MV-4-11 (cell line): ENCODE results near the gene TMEM121.

ENCODE experiments used
- DNase-seq: peaks from one replicate; lab custom pipeline; 2025; lab: John Stamatoyannopoulos, UW

Gene TMEM121

GRCh38 chr14:105525861-105526775 is at the start of gene TMEM121:
Gene TMEM121 (plus strand): TSS chr14:105526583. CDS start chr14:105528835, 2,252 bp downstream.
- DNase-seq = no peak

- DNase-seq = no peak
Measured at GRCh38 chr14:105476831-105477659, 49.3 kb upstream of the TMEM121 start.

GRCh38 chr14:105477660-105478397 is 48.6 kb upstream of the TMEM121 start:
- no peak for DNase-seq

- no peak for DNase-seq
Measured at GRCh38 chr14:105478398-105479251, 47.8 kb upstream of the TMEM121 start.

GRCh38 chr14:105479431-105480158 is 46.8 kb upstream of the TMEM121 start:
- DNase-seq = no peak

GRCh38 chr14:105480199-105480746 is 46.1 kb upstream of the TMEM121 start:
- no peak for DNase-seq

GRCh38 chr14:105480807-105481801 is 45.3 kb upstream of the TMEM121 start:
- DNase-seq = peak; percentile 76

GRCh38 chr14:105481886-105482457 is 44.4 kb upstream of the TMEM121 start:
- peak; percentile 94 for DNase-seq

- DNase-seq = no peak
Measured at GRCh38 chr14:105482486-105483110, 43.8 kb upstream of the TMEM121 start.

- no peak for DNase-seq
Measured at GRCh38 chr14:105483300-105484068, 42.9 kb upstream of the TMEM121 start.

- DNase-seq = no peak
Measured at GRCh38 chr14:105484069-105484996, 42.0 kb upstream of the TMEM121 start.

- DNase-seq = no peak
Measured at GRCh38 chr14:105484997-105485393, 41.4 kb upstream of the TMEM121 start.

GRCh38 chr14:105485739-105486162 is 40.6 kb upstream of the TMEM121 start:
- DNase-seq = no peak

GRCh38 chr14:105486163-105486973 is 40.0 kb upstream of the TMEM121 start, which contains the start of gene CRIP1:
Gene CRIP1 (plus strand): TSS chr14:105486886. CDS start chr14:105487260, 374 bp downstream.
- no peak for DNase-seq

- no peak for DNase-seq
Measured at GRCh38 chr14:105486974-105487448, 39.4 kb upstream of the TMEM121 start.
